Omental fat pad (tissue), 4 donors: ENCODE measurements around the gene UBE2Q2. TPM values are rescaled to one million over a fixed set of nuclear protein-coding genes. Genes with fewer than 3 reads are reported as not detected.
A peak's percentile ranks its signal among the peaks of the same experiment; 100 is the strongest.
"Not testable (repeated sequence)": the region's sequence is repeated elsewhere in the genome, so short reads cannot be mapped to it uniquely, and the experiment has no call there.

ENCODE experiments used
- ATAC-seq: fragments of 150-250 bp; one replicate; pipeline ENCODE4 v1.9.1; 2016; ENCODE audit warnings: mild to moderate bottlenecking, moderate library complexity; ENCODE audit not compliant: low FRiP score
- DNase-seq: peaks from one replicate; pipeline ENCODE4 v3.0.0-alpha.2; 2019; ENCODE audit warnings: low spot score
- CTCF ChIP-seq, 3 donors: fragments of 450-650 bp; IDR thresholded peaks; one replicate each; pipeline ENCODE4 v1.5.1; 2016 to 2017; ENCODE audit warnings: antibody characterized with exemption in 3 of 3, mild to moderate bottlenecking in 3 of 3, moderate library complexity in 2 of 3
- total RNA-seq, 4 donors: library from RNA; depleted of rRNA; stranded (reverse); fragments of >200 nt; gene quantifications; one replicate each; pipeline ENCODE4 v1.1.0, GENCODE V29; 2016

Gene UBE2Q2
- total RNA-seq, result 10 to 100 TPM; 27.8 to 54.1 (median 47.2) TPM

GRCh38 chr15:75842722-75843677, at the start of gene UBE2Q2:
UBE2Q2 (plus strand) TSS chr15:75843447; CDS start chr15:75843667, 220 bp downstream.
- no peak for TF ChIP-seq CTCF (IDR thresholded peaks at IDR 0.05)
- ATAC-seq (peak; percentile 60), DNase-seq (peak; percentile 32)

DNA sequence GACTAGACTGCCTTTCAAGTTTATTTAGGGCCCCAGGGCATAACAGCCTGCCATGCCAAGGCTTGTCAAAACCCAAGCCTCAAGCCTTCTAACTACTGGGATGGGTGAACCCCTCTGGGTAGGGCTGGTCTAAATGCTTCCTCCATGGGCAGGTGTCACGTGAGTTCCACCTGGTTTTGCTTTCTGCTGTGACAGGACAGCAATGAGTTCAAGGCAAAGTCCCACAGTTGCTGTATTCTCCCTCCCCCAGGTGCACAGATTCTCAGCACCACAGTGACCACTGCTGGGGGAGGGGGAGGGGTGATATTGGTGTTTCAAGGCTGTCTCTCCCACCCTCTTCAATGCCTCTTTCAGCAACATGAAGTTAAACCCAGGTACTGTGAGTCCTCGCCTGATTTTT, 46.9 kb upstream of the UBE2Q2 start:
- DNase-seq, result no peak
- TF ChIP-seq CTCF (IDR thresholded peaks at IDR 0.05), result no peak
- ATAC-seq, result no peak

DNA sequence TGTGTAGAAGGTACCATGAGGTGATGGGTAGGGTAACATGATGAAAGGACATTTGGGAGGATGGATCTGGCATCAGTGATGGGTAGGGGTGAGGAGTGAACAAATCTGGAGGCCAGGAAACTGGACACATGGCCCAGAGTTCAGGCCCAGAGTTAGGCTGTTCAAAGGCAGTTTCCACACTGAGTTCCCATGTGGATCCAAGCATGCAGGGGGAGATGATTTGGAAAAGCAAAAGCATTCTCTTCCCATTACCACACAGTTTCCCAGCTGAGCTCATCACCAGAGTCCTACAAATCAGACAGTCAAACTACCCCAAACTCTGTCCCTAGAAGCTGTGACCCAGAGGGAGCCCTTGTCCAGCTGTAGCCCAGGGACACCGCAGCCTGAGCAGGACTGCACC, 46.1 kb upstream of the UBE2Q2 start:
- not testable (repeated sequence) for DNase-seq

GRCh38 chr15:75799190-75799589, 44.1 kb upstream of the UBE2Q2 start:
- TF ChIP-seq CTCF (IDR thresholded peaks at IDR 0.05), result no peak
- DNase-seq (no peak), ATAC-seq (no peak)

More for the DNA sequence above, 46.1 kb upstream of the UBE2Q2 start:
- not testable (repeated sequence) for ATAC-seq

DNA sequence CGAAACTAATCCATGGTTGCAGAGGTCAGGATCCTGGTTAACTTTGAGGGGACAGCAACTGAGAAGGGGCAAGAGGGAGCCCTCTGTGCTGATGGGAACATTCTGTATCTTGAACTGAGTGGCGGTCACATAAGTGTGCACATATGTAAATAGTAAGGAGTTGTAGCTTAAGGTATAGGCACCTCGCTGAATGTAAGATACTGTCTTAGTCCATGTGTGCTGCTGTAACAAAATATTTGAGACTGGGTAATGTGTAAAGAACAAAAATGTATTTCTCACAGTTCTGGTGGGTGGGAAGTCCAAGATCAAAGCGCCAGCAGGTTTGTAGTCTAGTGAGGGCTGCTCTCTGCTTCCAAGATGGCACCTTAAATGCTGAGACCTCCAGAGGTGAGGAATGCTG, 42.8 kb upstream of the UBE2Q2 start:
- DNase-seq, ATAC-seq: not testable (repeated sequence)

DNA sequence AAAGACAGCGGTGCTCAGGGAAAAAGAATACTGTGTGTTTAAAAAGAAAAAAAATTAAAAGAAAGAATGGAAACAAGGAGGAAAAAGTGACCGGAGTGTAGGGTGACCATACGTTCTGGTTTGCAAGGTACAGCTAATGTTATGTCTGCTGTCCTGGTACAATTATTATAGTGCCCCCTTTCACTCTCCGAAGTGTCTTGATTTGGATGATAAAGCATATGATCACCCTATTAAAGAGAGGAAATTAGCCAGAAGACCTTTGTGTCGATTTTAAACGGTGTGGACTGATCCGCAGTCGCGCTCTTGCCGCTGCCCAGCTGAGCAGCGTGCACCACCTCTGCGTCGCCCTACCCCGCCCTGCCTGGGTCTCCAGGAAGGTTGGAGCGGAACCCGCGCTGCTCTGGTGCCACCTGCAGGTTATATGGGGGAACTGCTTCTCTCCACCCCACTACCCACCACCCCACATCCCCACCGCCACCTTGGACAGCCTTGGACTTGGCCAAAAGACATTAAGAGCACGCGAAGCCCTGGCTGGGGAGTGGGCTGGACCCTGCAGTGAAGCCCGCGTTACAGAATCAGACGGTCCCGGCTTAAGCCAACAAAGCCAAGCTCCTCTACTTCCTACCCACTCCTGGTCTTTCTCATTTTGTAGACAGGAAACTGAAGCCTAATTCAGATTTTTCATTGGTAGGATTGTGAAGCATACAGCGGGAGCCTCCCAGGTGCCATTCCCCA, 41.2 kb upstream of the UBE2Q2 start:
- no peak for TF ChIP-seq CTCF (IDR thresholded peaks at IDR 0.05)
- peak; percentile 62 for DNase-seq
- peak; percentile 97 for ATAC-seq

DNA sequence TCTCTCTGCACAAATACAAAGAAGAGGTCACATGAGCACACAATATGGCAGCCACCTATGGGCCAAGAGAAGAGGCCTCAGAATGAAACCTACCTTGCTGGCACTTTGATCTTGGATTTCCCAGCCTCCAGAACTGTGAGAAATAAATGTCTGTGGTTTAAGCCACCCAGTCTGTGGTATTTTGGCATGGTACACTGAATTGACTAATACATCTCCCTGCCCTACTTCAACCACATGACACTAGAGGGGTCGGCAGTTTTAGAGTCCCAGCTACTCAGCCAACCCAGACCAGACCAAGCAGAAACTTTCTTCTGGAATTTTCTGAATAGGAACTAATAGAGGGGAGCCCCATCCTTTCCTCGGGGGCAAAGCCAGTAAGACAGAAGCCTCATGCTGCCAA, 35.8 kb upstream of the UBE2Q2 start:
- not testable (repeated sequence) for ATAC-seq, DNase-seq

GRCh38 chr15:75808009-75808408, 35.2 kb upstream of the UBE2Q2 start:
- ATAC-seq, DNase-seq: not testable (repeated sequence)

GRCh38 chr15:75808563-75808962, 34.7 kb upstream of the UBE2Q2 start:
- DNase-seq (no peak), ATAC-seq (no peak)
- no peak for TF ChIP-seq CTCF (IDR thresholded peaks at IDR 0.05)
